SK-N-SH (cell line): ENCODE measurements around the gene CTAG1B.

Experiments
- ELF1 ChIP-seq: IDR thresholded peaks from 2 replicates; pipeline ENCODE4 v1.4.0; 2012
- EP300 ChIP-seq, 2 experiments: IDR thresholded peaks; 2 replicates each; pipeline versions ENCODE4 v1.4.0 to v1.6.1; 2012; ENCODE audit warnings: borderline replicate concordance in 1 of 2, low read depth in 1 of 2, low read length in 1 of 2
- EZH2phosphoT487 ChIP-seq: fragments of 200-600 bp; sonication (generic); IDR thresholded peaks from 2 replicates; pipeline ENCODE4 v1.6.1; 2017; ENCODE audit warnings: low read depth, mixed run types, mild to moderate bottlenecking, antibody characterized with exemption, moderate library complexity, borderline replicate concordance
- FOXM1 ChIP-seq: IDR thresholded peaks from 2 replicates; pipeline ENCODE4 v1.4.0; 2012; ENCODE audit warnings: low read depth, mild to moderate bottlenecking
- MEF2A ChIP-seq: IDR thresholded peaks from 2 replicates; pipeline ENCODE4 v1.4.0; 2012; ENCODE audit warnings: low read depth, borderline replicate concordance
- POLR2AphosphoS5 ChIP-seq: IDR thresholded peaks from 2 replicates; pipeline ENCODE4 v1.6.1; 2012; ENCODE audit warnings: low read depth, low read length
- RXRA ChIP-seq: IDR thresholded peaks from 2 replicates; pipeline ENCODE4 v1.4.0; 2012; ENCODE audit warnings: low read depth, mild to moderate bottlenecking, borderline replicate concordance
- SIN3A ChIP-seq: IDR thresholded peaks from 2 replicates; pipeline ENCODE4 v1.6.1; 2012; ENCODE audit warnings: low read depth, mild to moderate bottlenecking, low read length, moderate library complexity, borderline replicate concordance
- YY1 ChIP-seq: IDR thresholded peaks from 2 replicates; pipeline ENCODE4 v1.4.0; 2012; ENCODE audit warnings: low read depth, mild to moderate bottlenecking
- TF ChIP-seq, protein P1 (sequence below): fragments of 200-600 bp; sonication (generic); IDR thresholded peaks from 2 replicates; pipeline ENCODE4 v1.6.1; 2017; ENCODE audit warnings: antibody characterized with exemption, mild to moderate bottlenecking, moderate library complexity
- TF ChIP-seq, protein P2 (sequence below): fragments of 150-350 bp; IDR thresholded peaks from 2 replicates; pipeline ENCODE4 v1.6.1; 2017; ENCODE audit warnings: antibody characterized with exemption, low read length, low read depth, borderline replicate concordance
- TF ChIP-seq, protein P3 (sequence below): IDR thresholded peaks from 2 replicates; pipeline ENCODE4 v1.4.0; 2012; ENCODE audit warnings: low read depth, borderline replicate concordance
- TF ChIP-seq, protein P4 (sequence below): IDR thresholded peaks from 2 replicates; pipeline ENCODE4 v1.4.0; 2012; ENCODE audit warnings: low read depth

DNA sequence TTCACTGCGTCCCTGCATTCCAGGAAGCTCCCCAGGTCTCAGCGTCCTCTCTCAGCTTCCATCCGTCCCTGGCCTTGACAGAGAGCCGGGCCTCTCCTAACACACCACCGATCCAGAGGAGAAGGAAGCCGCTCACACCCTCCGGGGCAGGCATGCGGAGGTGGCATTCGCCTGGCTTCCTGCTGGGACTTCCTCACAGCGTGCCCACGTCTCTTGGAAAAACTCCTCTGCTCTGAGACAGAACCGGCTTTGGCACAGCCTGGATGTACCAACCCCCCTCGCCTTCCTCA is 31.1 kb upstream of the CTAG1B start:
- TF ChIP-seq EZH2phosphoT487 (no peak), POLR2AphosphoS5 (no peak), ELF1 (no peak), FOXM1 (no peak), EP300 (IDR thresholded peaks at IDR 0.05; ENCODE audit: borderline replicate concordance in 1 of 2, low read depth in 1 of 2, low read length in 1 of 2) (no peak), RXRA (no peak), SIN3A (no peak), YY1 (no peak), MEF2A (no peak)
- TF ChIP-seq, protein P1, sequence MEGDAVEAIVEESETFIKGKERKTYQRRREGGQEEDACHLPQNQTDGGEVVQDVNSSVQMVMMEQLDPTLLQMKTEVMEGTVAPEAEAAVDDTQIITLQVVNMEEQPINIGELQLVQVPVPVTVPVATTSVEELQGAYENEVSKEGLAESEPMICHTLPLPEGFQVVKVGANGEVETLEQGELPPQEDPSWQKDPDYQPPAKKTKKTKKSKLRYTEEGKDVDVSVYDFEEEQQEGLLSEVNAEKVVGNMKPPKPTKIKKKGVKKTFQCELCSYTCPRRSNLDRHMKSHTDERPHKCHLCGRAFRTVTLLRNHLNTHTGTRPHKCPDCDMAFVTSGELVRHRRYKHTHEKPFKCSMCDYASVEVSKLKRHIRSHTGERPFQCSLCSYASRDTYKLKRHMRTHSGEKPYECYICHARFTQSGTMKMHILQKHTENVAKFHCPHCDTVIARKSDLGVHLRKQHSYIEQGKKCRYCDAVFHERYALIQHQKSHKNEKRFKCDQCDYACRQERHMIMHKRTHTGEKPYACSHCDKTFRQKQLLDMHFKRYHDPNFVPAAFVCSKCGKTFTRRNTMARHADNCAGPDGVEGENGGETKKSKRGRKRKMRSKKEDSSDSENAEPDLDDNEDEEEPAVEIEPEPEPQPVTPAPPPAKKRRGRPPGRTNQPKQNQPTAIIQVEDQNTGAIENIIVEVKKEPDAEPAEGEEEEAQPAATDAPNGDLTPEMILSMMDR = no peak
- TF ChIP-seq, protein P2, sequence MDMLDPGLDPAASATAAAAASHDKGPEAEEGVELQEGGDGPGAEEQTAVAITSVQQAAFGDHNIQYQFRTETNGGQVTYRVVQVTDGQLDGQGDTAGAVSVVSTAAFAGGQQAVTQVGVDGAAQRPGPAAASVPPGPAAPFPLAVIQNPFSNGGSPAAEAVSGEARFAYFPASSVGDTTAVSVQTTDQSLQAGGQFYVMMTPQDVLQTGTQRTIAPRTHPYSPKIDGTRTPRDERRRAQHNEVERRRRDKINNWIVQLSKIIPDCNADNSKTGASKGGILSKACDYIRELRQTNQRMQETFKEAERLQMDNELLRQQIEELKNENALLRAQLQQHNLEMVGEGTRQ = no peak
- TF ChIP-seq, protein P3, sequence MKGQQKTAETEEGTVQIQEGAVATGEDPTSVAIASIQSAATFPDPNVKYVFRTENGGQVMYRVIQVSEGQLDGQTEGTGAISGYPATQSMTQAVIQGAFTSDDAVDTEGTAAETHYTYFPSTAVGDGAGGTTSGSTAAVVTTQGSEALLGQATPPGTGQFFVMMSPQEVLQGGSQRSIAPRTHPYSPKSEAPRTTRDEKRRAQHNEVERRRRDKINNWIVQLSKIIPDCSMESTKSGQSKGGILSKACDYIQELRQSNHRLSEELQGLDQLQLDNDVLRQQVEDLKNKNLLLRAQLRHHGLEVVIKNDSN = no peak
- TF ChIP-seq, protein P4, sequence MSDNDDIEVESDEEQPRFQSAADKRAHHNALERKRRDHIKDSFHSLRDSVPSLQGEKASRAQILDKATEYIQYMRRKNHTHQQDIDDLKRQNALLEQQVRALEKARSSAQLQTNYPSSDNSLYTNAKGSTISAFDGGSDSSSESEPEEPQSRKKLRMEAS = no peak
